Spleen (tissue), 11 donors: ENCODE results near the gene NECTIN1. TPM values are rescaled to one million over a fixed set of nuclear protein-coding genes. Genes with fewer than 3 reads are reported as not detected.

ENCODE experiments used
- DNase-seq: peaks from one replicate; pipeline ENCODE4 v3.0.0-alpha.2; 2020
- H3K27ac ChIP-seq, 8 donors: fragments of 200-600 bp; sonication (generic) in 7 of 8; 1 replicate in 4 of 8; 2 replicates in 4 of 8; pipeline versions ENCODE4 v1.5.0 to v1.8.0; 2016 to 2021; ENCODE audit warnings: inconsistent platforms in 4 of 8, mild to moderate bottlenecking in 4 of 8, moderate library complexity in 1 of 8
- H3K27me3 ChIP-seq, 7 donors: fragments of 200-600 bp; sonication (generic) in 6 of 7; replicated peaks in 1 of 7; 1 replicate in 4 of 7; 2 replicates in 3 of 7; pipeline versions ENCODE4 v1.5.0 to v1.8.0; 2016 to 2021; ENCODE audit warnings: inconsistent platforms in 3 of 7, mild to moderate bottlenecking in 1 of 7
- H3K36me3 ChIP-seq, 6 donors: fragments of 200-600 bp; sonication (generic) in 5 of 6; 1 replicate in 4 of 6; 2 replicates in 2 of 6; pipeline versions ENCODE4 v1.5.0 to v1.8.0; 2016 to 2021; ENCODE audit warnings: inconsistent platforms in 2 of 6
- H3K4me1 ChIP-seq, 6 donors: fragments of 200-600 bp; sonication (generic) in 5 of 6; 1 replicate in 3 of 6; 2 replicates in 3 of 6; pipeline versions ENCODE4 v1.5.0 to v1.8.0; 2016 to 2021; ENCODE audit warnings: inconsistent platforms in 3 of 6
- H3K4me3 ChIP-seq, 8 donors: fragments of 200-600 bp; sonication (generic) in 7 of 8; 1 replicate in 4 of 8; 2 replicates in 4 of 8; pipeline versions ENCODE4 v1.5.0 to v1.8.0; 2016 to 2021; ENCODE audit warnings: inconsistent platforms in 4 of 8, mild to moderate bottlenecking in 4 of 8, moderate library complexity in 2 of 8
- H3K9me3 ChIP-seq, 8 donors: fragments of 200-600 bp; sonication (generic) in 7 of 8; 1 replicate in 4 of 8; 2 replicates in 4 of 8; pipeline versions ENCODE4 v1.5.0 to v1.8.0; 2016 to 2021; ENCODE audit warnings: inconsistent platforms in 4 of 8
- CTCF ChIP-seq, 11 experiments: fragments of 200-600 bp in 7 of 11; fragments of 450-650 bp in 4 of 11; sonication (generic) in 4 of 11; IDR thresholded peaks in 8 of 11; conservative IDR thresholded peaks in 3 of 11; 1 replicate in 7 of 11; 2 replicates in 4 of 11; pipeline versions ENCODE4 v1.4.0 to v1.8.0; 2016 to 2021; ENCODE audit warnings: antibody characterized with exemption in 11 of 11, inconsistent platforms in 4 of 11, mild to moderate bottlenecking in 1 of 11
- POLR2A ChIP-seq, 3 donors: fragments of 450-650 bp; IDR thresholded peaks; one replicate each; pipeline ENCODE4 v1.5.1; 2017; ENCODE audit warnings: antibody characterized with exemption in 3 of 3, mild to moderate bottlenecking in 1 of 3
- POLR2AphosphoS5 ChIP-seq, 3 donors: sonication (generic); formaldehyde crosslinking; IDR thresholded peaks; one replicate each; pipeline ENCODE4 v1.5.1; 2017; ENCODE audit warnings: antibody characterized with exemption in 3 of 3
- WGBS, 5 donors: extraction: QIAGEN DNeasy Blood & Tissue Kit in 3 of 5; methylation state at CpG; one replicate each; pipeline versions ENCODE4 v1.1.5 to v1.1.7; 2013 to 2018; 5-methylcytosine and 5-hydroxymethylcytosine counted together
- intact Hi-C: fragments of 100-400 bp; cut with DNase I; formaldehyde crosslinking; loops from one replicate; pipeline ENCODE4 v1.15.0; 2023; ENCODE audit warnings: low total_unique reads
- polyA plus RNA-seq, 3 donors: library from polyadenylated mRNA; stranded (reverse); fragments of 200-250 nt; gene quantifications; one replicate each; pipeline ENCODE4 v1.2.1, GENCODE V29; 2013
- total RNA-seq, 7 donors: library from RNA; depleted of rRNA in 3 of 7; stranded (reverse); fragments of >200 nt in 3 of 7; fragmentation: NEBNext Ultra II Directional in 4 of 7; extraction: Animal tissue kit (Norgen Biotek cat#: 25700) in 4 of 7; gene quantifications; one replicate each; pipeline versions ENCODE4 v1.1.0 to v1.2.1, GENCODE V29; 2016 to 2021
- donor health status: healthy with polysubstance abuse.
- donor health status: DM: no; HTN: no; CAD: no; lungs with moderate emphysema.
- donor health status: DM: no; HTN: no; CAD: no.
- donor health status: Bipolar disorder and iron deficiency.
- donor health status: healthy.
- donor health status: DM: no; HTN: no; CAD: no.
- donor health status: DM: yes; HTN: yes; CAD: no.

The NECTIN1 gene
- total and polyA plus RNA-seq, 10 donors = 0.67 to 16.2 (median 5.8) TPM

GRCh38 chr11:119659971-119660723 lies 68.9 kb downstream of the NECTIN1 start:
- Histone ChIP-seq H3K9me3 (no peaks in the 10 kb centered on the region), H3K4me3 (no peak overlapping the region), H3K27me3 (no peaks in the 10 kb centered on the region), H3K27ac (no peak overlapping the region), H3K4me1 (no peaks in the 10 kb centered on the region), H3K36me3 (peaks cover 0 to 41% (median 0%) of the 10 kb centered on the region in 6 donors)
- DNase-seq = no peak
- intact Hi-C loops = no loop called here
- 65 to 75% (median 69%) methylated on average over 17 of the region's 17 CpGs for WGBS, 5 donors
- TF ChIP-seq POLR2A (IDR thresholded peaks at IDR 0.05) = no peak
- TF ChIP-seq POLR2AphosphoS5 (IDR thresholded peaks at IDR 0.05) = no peak
- no peak for TF ChIP-seq CTCF (IDR thresholded peaks at IDR 0.05 in 8 of 11, conservative IDR thresholded peaks at IDR 0.05 in 3 of 11)

- no peaks in the 10 kb centered on the region for H3K36me3 ChIP-seq
- TF ChIP-seq CTCF (IDR thresholded peaks at IDR 0.05 in 8 of 11, conservative IDR thresholded peaks at IDR 0.05 in 3 of 11) (no peak), POLR2A (IDR thresholded peaks at IDR 0.05) (no peak), POLR2AphosphoS5 (IDR thresholded peaks at IDR 0.05) (no peak)
- 88 to 95% (median 91%) methylated on average over 17 to 22 of the region's 22 CpGs for WGBS, 5 donors
- H3K27me3 ChIP-seq = peaks cover 0 to 7% (median 0%) of the 10 kb centered on the region in 7 donors
- no peaks in the 10 kb centered on the region for H3K9me3 ChIP-seq
- DNase-seq = no peak
- H3K4me3 ChIP-seq = no peak overlapping the region
- intact Hi-C loops = no loop called here
- H3K27ac ChIP-seq = no peak overlapping the region
- peaks cover 0 to 10% (median 0%) of the 10 kb centered on the region in 6 donors for H3K4me1 ChIP-seq
Measured at GRCh38 chr11:119652907-119653659, 75.9 kb downstream of the NECTIN1 start.

- 44 to 66% (median 56%) methylated on average over 10 to 12 of the region's 12 CpGs for WGBS, 5 donors
- no peaks in the 10 kb centered on the region for H3K36me3 ChIP-seq
- peaks cover 0 to 10% (median 0%) of the 10 kb centered on the region in 6 donors for H3K4me1 ChIP-seq
- no peak overlapping the region for H3K27ac ChIP-seq
- intact Hi-C loops = no loop called here
- H3K9me3 ChIP-seq = no peaks in the 10 kb centered on the region
- no peak for DNase-seq
- TF ChIP-seq POLR2AphosphoS5 (IDR thresholded peaks at IDR 0.05) (no peak), CTCF (IDR thresholded peaks at IDR 0.05 in 8 of 11, conservative IDR thresholded peaks at IDR 0.05 in 3 of 11) (no peak), POLR2A (IDR thresholded peaks at IDR 0.05) (no peak)
- H3K27me3 ChIP-seq = peaks cover 0 to 7% (median 0%) of the 10 kb centered on the region in 7 donors
- no peak overlapping the region for H3K4me3 ChIP-seq
Measured at GRCh38 chr11:119651802-119652584, 77.0 kb downstream of the NECTIN1 start.
